DOHH2 (cell line): ENCODE measurements around the gene SH3PXD2A.

Experiments
- H3F3A ChIP-seq: fragments of 200-600 bp; sonication (generic), shearing (Covaris generic); 2 replicates; pipeline ENCODE4 v1.6.0; 2016; ENCODE audit warnings: antibody characterized with exemption, mild to moderate bottlenecking; ENCODE audit not compliant: control insufficient read depth, insufficient read depth
- H3K27ac ChIP-seq: fragments of 200-600 bp; sonication (generic); 2 replicates; pipeline ENCODE4 v1.5.1; 2014; ENCODE audit warnings: low read depth, mild to moderate bottlenecking, low read length, moderate library complexity
- H3K27me3 ChIP-seq: fragments of 200-600 bp; sonication (generic); 2 replicates; pipeline ENCODE4 v1.6.1; 2014; ENCODE audit warnings: mild to moderate bottlenecking, low read length, mixed read lengths; ENCODE audit not compliant: control insufficient read depth
- H3K36me3 ChIP-seq: fragments of 200-600 bp; sonication (generic); 2 replicates; pipeline ENCODE4 v1.6.1; 2014; ENCODE audit warnings: mild to moderate bottlenecking, low read length, moderate library complexity, mixed read lengths; ENCODE audit not compliant: control insufficient read depth
- H3K4me1 ChIP-seq: fragments of 200-600 bp; sonication (generic); 2 replicates; pipeline ENCODE4 v1.6.1; 2014; ENCODE audit warnings: mild to moderate bottlenecking, low read length, mixed read lengths; ENCODE audit not compliant: control insufficient read depth
- H3K4me2 ChIP-seq: fragments of 200-600 bp; sonication (generic); 2 replicates; pipeline ENCODE4 v1.6.0; 2014; ENCODE audit warnings: mild to moderate bottlenecking, low read length, moderate library complexity
- H3K4me3 ChIP-seq: fragments of 200-600 bp; sonication (generic); 2 replicates; pipeline ENCODE4 v1.5.1; 2014; ENCODE audit warnings: mild to moderate bottlenecking, low read length, mixed read lengths
- H3K79me2 ChIP-seq: fragments of 200-600 bp; sonication (generic); 2 replicates; pipeline ENCODE4 v1.6.1; 2014; ENCODE audit warnings: mild to moderate bottlenecking, low read length, mixed read lengths; ENCODE audit not compliant: control insufficient read depth
- H3K9me2 ChIP-seq: fragments of 200-600 bp; sonication (generic); replicated peaks from 2 replicates; pipeline ENCODE4 v1.6.1; 2014; ENCODE audit warnings: mild to moderate bottlenecking, low read length, mixed read lengths; ENCODE audit not compliant: control insufficient read depth
- H3K9me3 ChIP-seq: fragments of 200-600 bp; sonication (generic); 2 replicates; pipeline ENCODE4 v1.6.1; 2014; ENCODE audit warnings: antibody characterized with exemption, low read length, mixed read lengths; ENCODE audit not compliant: control insufficient read depth, insufficient read depth
- H4K20me1 ChIP-seq: fragments of 200-600 bp; sonication (generic); 2 replicates; pipeline ENCODE4 v1.6.0; 2014; ENCODE audit warnings: low read depth, mild to moderate bottlenecking, antibody characterized with exemption, low read length, moderate library complexity; ENCODE audit not compliant: control insufficient read depth, insufficient read depth
- CTCF ChIP-seq: fragments of 200-600 bp; sonication (generic); IDR thresholded peaks from one replicate; pipeline ENCODE4 v1.5.1; 2014; ENCODE audit warnings: antibody characterized with exemption, mild to moderate bottlenecking, low read depth, low read length; ENCODE audit not compliant: poor library complexity, severe bottlenecking
- EZH2phosphoT487 ChIP-seq: fragments of 200-600 bp; sonication (generic); IDR thresholded peaks from 2 replicates; pipeline ENCODE4 v1.6.1; 2017; ENCODE audit warnings: borderline replicate concordance, mild to moderate bottlenecking, antibody characterized with exemption, low read length, moderate library complexity, mixed read lengths

Gene SH3PXD2A

GRCh38 chr10:103687718-103688117, 167.7 kb downstream of the SH3PXD2A start:
- Histone ChIP-seq H3K4me1 (peaks cover 14% of the 10 kb centered on the region), H3K79me2 (no peaks in the 10 kb centered on the region), H3K4me2 (no peak overlapping the region), H4K20me1 (no peaks in the 10 kb centered on the region), H3K27ac (no peak overlapping the region), H3K9me3 (no peaks in the 10 kb centered on the region), H3K36me3 (no peaks in the 10 kb centered on the region), H3K4me3 (no peak overlapping the region), H3K9me2 (no peaks in the 10 kb centered on the region), H3F3A (no peaks in the 10 kb centered on the region), H3K27me3 (peaks cover 14% of the 10 kb centered on the region)
- TF ChIP-seq CTCF (no peak), EZH2phosphoT487 (no peak)

GRCh38 chr10:103687172-103687571, 168.2 kb downstream of the SH3PXD2A start:
- Histone ChIP-seq H3K9me3 (no peaks in the 10 kb centered on the region), H3F3A (no peaks in the 10 kb centered on the region), H3K27ac (no peak overlapping the region), H3K4me3 (no peak overlapping the region), H4K20me1 (no peaks in the 10 kb centered on the region), H3K27me3 (peaks cover 10% of the 10 kb centered on the region), H3K36me3 (no peaks in the 10 kb centered on the region), H3K4me1 (peaks cover 10% of the 10 kb centered on the region), H3K4me2 (no peak overlapping the region), H3K79me2 (no peaks in the 10 kb centered on the region), H3K9me2 (no peaks in the 10 kb centered on the region)
- TF ChIP-seq EZH2phosphoT487 (no peak), CTCF (no peak)

GRCh38 chr10:103685880-103686669, 169.3 kb downstream of the SH3PXD2A start:
- no peak overlapping the region for H3K4me3 ChIP-seq
- H3K4me1 ChIP-seq, result no peaks in the 10 kb centered on the region; the same call in 1 of the 2 replicates
- no peak overlapping the region for H3K4me2 ChIP-seq
- H4K20me1 ChIP-seq, result no peaks in the 10 kb centered on the region
- H3K79me2 ChIP-seq, result no peaks in the 10 kb centered on the region
- H3K9me2 ChIP-seq, result no peaks in the 10 kb centered on the region
- TF ChIP-seq CTCF, result peak; percentile 89
- no peak for TF ChIP-seq EZH2phosphoT487
- no peaks in the 10 kb centered on the region for H3K9me3 ChIP-seq
- H3F3A ChIP-seq, result no peaks in the 10 kb centered on the region
- no peak overlapping the region for H3K27ac ChIP-seq
- H3K27me3 ChIP-seq, result 0 out of 2 replicates have a peak, but pooled peaks cover 4% of the 10 kb centered on the region
- no peaks in the 10 kb centered on the region for H3K36me3 ChIP-seq
